K562 (cell line): ENCODE measurements around the gene ZCCHC24. TPM values are rescaled to one million over a fixed set of nuclear protein-coding genes. Genes with fewer than 3 reads are reported as not detected.

Experiments used
- BRD9 ChIP-seq: fragments of 450-650 bp; IDR thresholded peaks from 2 replicates; pipeline ENCODE4 v1.6.1; 2018; ENCODE audit warnings: low read depth; ENCODE audit not compliant: partially characterized antibody
- DNMT1 ChIP-seq: fragments of 450-650 bp; IDR thresholded peaks from 2 replicates; pipeline ENCODE4 v1.6.1; 2016; ENCODE audit warnings: antibody characterized with exemption, mild to moderate bottlenecking
- ILK ChIP-seq: fragments of 450-650 bp; IDR thresholded peaks from 2 replicates; pipeline ENCODE4 v1.6.1; 2016; ENCODE audit warnings: missing genetic modification characterization, low read depth, mild to moderate bottlenecking, missing compliant biosample characterization, moderate library complexity, borderline replicate concordance
- PML ChIP-seq: IDR thresholded peaks from 2 replicates; pipeline ENCODE4 v1.6.1; 2012; ENCODE audit warnings: low read length, inconsistent platforms
- POU5F1 ChIP-seq: fragments of 150-350 bp; IDR thresholded peaks from 2 replicates; pipeline ENCODE4 v1.6.1; 2014; ENCODE audit warnings: borderline replicate concordance, low read length, low read depth, mild to moderate bottlenecking; ENCODE audit not compliant: partially characterized antibody
- TCF7L2 ChIP-seq: fragments of 150-350 bp; IDR thresholded peaks from 2 replicates; pipeline ENCODE4 v1.6.1; 2016; ENCODE audit warnings: low read depth, mild to moderate bottlenecking, low read length, moderate library complexity
- XRCC4 ChIP-seq: IDR thresholded peaks from one replicate; pipeline ENCODE4 v1.6.1; 2011; ENCODE audit not compliant: insufficient read depth, insufficient read length; ENCODE audit errors: extremely low read depth
- ZC3H11A ChIP-seq: IDR thresholded peaks from 2 replicates; pipeline ENCODE4 v1.6.1; 2012; ENCODE audit warnings: low read depth, low read length, improper control_type of control experiment
- ZNF124 ChIP-seq: sonication (generic); formaldehyde crosslinking; IDR thresholded peaks from 2 replicates; pipeline ENCODE4 v1.8.1; 2022; ENCODE audit warnings: missing genetic modification reagents
- ZNF175 ChIP-seq: fragments of 200-800 bp; sonication (Bioruptor generic); IDR thresholded peaks from 2 replicates; pipeline ENCODE4 v1.6.1; 2016; ENCODE audit warnings: low read depth, mild to moderate bottlenecking, missing genetic modification characterization, missing compliant biosample characterization
- ZNF24 ChIP-seq: fragments of 450-650 bp; IDR thresholded peaks from 2 replicates; pipeline ENCODE4 v1.6.1; 2016
- polyA plus RNA-seq, 8 experiments: library from polyadenylated mRNA; depleted of rRNA in 4 of 8; stranded (reverse) in 5 of 8; unstranded in 3 of 8; fragments of >200 nt; fragmentation: Nextera tagmentation in 2 of 8; fragmentation: Illumina TruSeq in 1 of 8; extraction: Ambion mirVana in 2 of 8; extraction: Trizol in 1 of 8; gene quantifications; 2 replicates each; pipeline versions ENCODE4 v1.2.1 to v1.2.3, GENCODE V29; 2011 to 2014; ENCODE audit warnings: inconsistent platforms in 1 of 8, missing spikeins in 1 of 8
- total RNA-seq, 7 experiments: library from RNA; depleted of rRNA in 6 of 7; stranded (reverse); fragments of >200 nt in 6 of 7; fragmentation: Illumina TruSeq in 2 of 7; extraction: Trizol in 2 of 7; gene quantifications; 2 replicates each; pipeline versions ENCODE4 v1.2.1 to v1.2.3, GENCODE V29; 2011 to 2021; ENCODE audit warnings: low replicate concordance in 1 of 7
- TF ChIP-seq, protein P1 (sequence below): sonication (generic); formaldehyde crosslinking; IDR thresholded peaks from 2 replicates; pipeline ENCODE4 v1.8.0; 2023; ENCODE audit warnings: mild to moderate bottlenecking, missing genetic modification reagents
- TF ChIP-seq, protein P2 (sequence below): fragments of 450-650 bp; IDR thresholded peaks from 2 replicates; pipeline ENCODE4 v1.6.1; 2016; ENCODE audit warnings: mild to moderate bottlenecking, moderate library complexity
- TF ChIP-seq, protein P3 (sequence below), 2 experiments: fragments of 450-650 bp in 1 of 2; sonication (generic) in 1 of 2; formaldehyde crosslinking; conservative IDR thresholded peaks; 2 replicates each; pipeline versions ENCODE4 v1.4.0 to v1.8.1; 2020 to 2022; ENCODE audit warnings: mild to moderate bottlenecking in 1 of 2, missing genetic modification reagents in 1 of 2

ZCCHC24 gene
- total and polyA plus RNA-seq, 9 of the 15 experiments (the other 6 are each of a cell fraction or from before 2014, with no cell fraction given): 0.84 to 11.0 (median 4.6) TPM

DNA sequence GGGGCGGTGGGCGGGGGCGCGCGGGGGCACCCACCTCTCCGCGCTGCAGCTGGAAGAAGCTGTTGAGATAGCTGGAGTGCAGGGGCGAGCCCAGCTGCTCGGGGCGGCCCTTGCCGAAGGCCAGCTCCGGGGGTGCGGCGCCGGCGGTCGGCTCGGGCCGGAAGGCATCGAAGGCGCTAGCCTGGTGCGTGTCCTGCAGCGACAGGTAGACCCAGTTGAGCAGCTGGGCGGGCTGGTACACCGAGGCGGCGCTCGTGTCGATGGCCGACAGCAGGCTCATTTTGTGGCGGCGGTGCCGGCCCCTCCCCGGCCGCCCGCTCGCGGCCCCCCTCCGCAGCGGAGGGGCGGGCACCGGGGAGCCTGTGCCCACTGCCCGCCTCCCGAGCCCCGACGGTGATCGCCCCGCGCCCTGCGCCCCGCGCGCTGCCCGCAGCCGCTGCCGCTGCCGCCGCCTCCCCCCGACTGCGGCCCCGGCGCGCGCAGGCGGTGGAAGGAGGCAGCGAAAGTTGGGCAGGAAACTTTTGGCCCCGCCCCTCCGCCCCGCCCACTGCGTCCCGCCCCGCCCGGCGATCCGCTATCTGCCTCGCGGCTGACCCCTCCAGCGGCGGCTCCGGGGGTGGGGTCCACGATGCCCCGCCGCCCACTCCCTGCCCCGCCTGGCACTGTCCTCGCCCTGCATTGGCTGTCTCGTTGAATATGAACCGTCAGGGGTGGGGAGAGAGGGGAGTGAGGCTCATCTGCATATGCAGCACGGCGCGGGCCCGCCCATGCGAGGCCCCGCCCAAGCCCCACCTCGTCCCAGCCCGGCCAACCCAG is at the start of gene ZCCHC24 (continued):
- TF ChIP-seq, protein P1, sequence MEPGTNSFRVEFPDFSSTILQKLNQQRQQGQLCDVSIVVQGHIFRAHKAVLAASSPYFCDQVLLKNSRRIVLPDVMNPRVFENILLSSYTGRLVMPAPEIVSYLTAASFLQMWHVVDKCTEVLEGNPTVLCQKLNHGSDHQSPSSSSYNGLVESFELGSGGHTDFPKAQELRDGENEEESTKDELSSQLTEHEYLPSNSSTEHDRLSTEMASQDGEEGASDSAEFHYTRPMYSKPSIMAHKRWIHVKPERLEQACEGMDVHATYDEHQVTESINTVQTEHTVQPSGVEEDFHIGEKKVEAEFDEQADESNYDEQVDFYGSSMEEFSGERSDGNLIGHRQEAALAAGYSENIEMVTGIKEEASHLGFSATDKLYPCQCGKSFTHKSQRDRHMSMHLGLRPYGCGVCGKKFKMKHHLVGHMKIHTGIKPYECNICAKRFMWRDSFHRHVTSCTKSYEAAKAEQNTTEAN (CRISPR knock-in tag): no peak
- no peak for TF ChIP-seq PML
- no peak for TF ChIP-seq POU5F1
- no peak for TF ChIP-seq ILK
- no peak for TF ChIP-seq ZC3H11A
- TF ChIP-seq BRD9: no peak
- TF ChIP-seq, protein P2, sequence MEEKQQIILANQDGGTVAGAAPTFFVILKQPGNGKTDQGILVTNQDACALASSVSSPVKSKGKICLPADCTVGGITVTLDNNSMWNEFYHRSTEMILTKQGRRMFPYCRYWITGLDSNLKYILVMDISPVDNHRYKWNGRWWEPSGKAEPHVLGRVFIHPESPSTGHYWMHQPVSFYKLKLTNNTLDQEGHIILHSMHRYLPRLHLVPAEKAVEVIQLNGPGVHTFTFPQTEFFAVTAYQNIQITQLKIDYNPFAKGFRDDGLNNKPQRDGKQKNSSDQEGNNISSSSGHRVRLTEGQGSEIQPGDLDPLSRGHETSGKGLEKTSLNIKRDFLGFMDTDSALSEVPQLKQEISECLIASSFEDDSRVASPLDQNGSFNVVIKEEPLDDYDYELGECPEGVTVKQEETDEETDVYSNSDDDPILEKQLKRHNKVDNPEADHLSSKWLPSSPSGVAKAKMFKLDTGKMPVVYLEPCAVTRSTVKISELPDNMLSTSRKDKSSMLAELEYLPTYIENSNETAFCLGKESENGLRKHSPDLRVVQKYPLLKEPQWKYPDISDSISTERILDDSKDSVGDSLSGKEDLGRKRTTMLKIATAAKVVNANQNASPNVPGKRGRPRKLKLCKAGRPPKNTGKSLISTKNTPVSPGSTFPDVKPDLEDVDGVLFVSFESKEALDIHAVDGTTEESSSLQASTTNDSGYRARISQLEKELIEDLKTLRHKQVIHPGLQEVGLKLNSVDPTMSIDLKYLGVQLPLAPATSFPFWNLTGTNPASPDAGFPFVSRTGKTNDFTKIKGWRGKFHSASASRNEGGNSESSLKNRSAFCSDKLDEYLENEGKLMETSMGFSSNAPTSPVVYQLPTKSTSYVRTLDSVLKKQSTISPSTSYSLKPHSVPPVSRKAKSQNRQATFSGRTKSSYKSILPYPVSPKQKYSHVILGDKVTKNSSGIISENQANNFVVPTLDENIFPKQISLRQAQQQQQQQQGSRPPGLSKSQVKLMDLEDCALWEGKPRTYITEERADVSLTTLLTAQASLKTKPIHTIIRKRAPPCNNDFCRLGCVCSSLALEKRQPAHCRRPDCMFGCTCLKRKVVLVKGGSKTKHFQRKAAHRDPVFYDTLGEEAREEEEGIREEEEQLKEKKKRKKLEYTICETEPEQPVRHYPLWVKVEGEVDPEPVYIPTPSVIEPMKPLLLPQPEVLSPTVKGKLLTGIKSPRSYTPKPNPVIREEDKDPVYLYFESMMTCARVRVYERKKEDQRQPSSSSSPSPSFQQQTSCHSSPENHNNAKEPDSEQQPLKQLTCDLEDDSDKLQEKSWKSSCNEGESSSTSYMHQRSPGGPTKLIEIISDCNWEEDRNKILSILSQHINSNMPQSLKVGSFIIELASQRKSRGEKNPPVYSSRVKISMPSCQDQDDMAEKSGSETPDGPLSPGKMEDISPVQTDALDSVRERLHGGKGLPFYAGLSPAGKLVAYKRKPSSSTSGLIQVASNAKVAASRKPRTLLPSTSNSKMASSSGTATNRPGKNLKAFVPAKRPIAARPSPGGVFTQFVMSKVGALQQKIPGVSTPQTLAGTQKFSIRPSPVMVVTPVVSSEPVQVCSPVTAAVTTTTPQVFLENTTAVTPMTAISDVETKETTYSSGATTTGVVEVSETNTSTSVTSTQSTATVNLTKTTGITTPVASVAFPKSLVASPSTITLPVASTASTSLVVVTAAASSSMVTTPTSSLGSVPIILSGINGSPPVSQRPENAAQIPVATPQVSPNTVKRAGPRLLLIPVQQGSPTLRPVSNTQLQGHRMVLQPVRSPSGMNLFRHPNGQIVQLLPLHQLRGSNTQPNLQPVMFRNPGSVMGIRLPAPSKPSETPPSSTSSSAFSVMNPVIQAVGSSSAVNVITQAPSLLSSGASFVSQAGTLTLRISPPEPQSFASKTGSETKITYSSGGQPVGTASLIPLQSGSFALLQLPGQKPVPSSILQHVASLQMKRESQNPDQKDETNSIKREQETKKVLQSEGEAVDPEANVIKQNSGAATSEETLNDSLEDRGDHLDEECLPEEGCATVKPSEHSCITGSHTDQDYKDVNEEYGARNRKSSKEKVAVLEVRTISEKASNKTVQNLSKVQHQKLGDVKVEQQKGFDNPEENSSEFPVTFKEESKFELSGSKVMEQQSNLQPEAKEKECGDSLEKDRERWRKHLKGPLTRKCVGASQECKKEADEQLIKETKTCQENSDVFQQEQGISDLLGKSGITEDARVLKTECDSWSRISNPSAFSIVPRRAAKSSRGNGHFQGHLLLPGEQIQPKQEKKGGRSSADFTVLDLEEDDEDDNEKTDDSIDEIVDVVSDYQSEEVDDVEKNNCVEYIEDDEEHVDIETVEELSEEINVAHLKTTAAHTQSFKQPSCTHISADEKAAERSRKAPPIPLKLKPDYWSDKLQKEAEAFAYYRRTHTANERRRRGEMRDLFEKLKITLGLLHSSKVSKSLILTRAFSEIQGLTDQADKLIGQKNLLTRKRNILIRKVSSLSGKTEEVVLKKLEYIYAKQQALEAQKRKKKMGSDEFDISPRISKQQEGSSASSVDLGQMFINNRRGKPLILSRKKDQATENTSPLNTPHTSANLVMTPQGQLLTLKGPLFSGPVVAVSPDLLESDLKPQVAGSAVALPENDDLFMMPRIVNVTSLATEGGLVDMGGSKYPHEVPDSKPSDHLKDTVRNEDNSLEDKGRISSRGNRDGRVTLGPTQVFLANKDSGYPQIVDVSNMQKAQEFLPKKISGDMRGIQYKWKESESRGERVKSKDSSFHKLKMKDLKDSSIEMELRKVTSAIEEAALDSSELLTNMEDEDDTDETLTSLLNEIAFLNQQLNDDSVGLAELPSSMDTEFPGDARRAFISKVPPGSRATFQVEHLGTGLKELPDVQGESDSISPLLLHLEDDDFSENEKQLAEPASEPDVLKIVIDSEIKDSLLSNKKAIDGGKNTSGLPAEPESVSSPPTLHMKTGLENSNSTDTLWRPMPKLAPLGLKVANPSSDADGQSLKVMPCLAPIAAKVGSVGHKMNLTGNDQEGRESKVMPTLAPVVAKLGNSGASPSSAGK: no peak; the same call in 1 of the 2 replicates
- TF ChIP-seq ZNF24: peak; percentile 22; the same call in 1 of the 2 replicates
- TF ChIP-seq ZNF124 (CRISPR knock-in tag): no peak
- TF ChIP-seq, protein P3, sequence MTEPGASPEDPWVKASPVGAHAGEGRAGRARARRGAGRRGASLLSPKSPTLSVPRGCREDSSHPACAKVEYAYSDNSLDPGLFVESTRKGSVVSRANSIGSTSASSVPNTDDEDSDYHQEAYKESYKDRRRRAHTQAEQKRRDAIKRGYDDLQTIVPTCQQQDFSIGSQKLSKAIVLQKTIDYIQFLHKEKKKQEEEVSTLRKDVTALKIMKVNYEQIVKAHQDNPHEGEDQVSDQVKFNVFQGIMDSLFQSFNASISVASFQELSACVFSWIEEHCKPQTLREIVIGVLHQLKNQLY (CRISPR knock-in tag; conservative IDR thresholded peaks at IDR 0.05): no peak
- TF ChIP-seq TCF7L2: no peak
- no peak for TF ChIP-seq XRCC4
- TF ChIP-seq ZNF175 (CRISPR knock-in tag): no peak
- no peak for TF ChIP-seq DNMT1
